Esophagus muscularis mucosa (tissue), 4 donors: ENCODE data around the gene AQP2.

Experiments used
- CTCF ChIP-seq, 3 experiments: fragments of 200-600 bp in 2 of 3; fragments of 450-650 bp in 1 of 3; sonication (generic) in 2 of 3; IDR thresholded peaks; one replicate each; pipeline ENCODE4 v1.5.1; 2017 to 2019; ENCODE audit warnings: antibody characterized with exemption in 3 of 3, mild to moderate bottlenecking in 2 of 3, moderate library complexity in 1 of 3
- EP300 ChIP-seq: sonication (generic); formaldehyde crosslinking; IDR thresholded peaks from one replicate; pipeline ENCODE4 v1.6.1; 2017; ENCODE audit warnings: antibody characterized with exemption
- POLR2A ChIP-seq: fragments of 450-650 bp; IDR thresholded peaks from one replicate; pipeline ENCODE4 v1.6.1; 2017; ENCODE audit warnings: antibody characterized with exemption, moderate library complexity, mild to moderate bottlenecking, low read depth
- POLR2AphosphoS5 ChIP-seq, 2 donors: sonication (generic); formaldehyde crosslinking; IDR thresholded peaks; one replicate each; pipeline ENCODE4 v1.6.1; 2017; ENCODE audit warnings: antibody characterized with exemption in 2 of 2

- TF ChIP-seq CTCF (IDR thresholded peaks at IDR 0.05) (no peak), POLR2A (no peak), EP300 (no peak), POLR2AphosphoS5 (IDR thresholded peaks at IDR 0.05) (no peak)
These were observed 47.9 kb downstream of the AQP2 start for GRCh38 chr12:49998453-49998852.
